H1 (cell line): Measurements from ENCODE around the gene SPOCK2. TPM values are rescaled to one million over a fixed set of nuclear protein-coding genes. Genes with fewer than 3 reads are reported as not detected.

ENCODE experiments used
- NANOG ChIP-seq: IDR thresholded peaks from 2 replicates; pipeline ENCODE4 v1.6.1; 2011; ENCODE audit warnings: low read length, low read depth, mild to moderate bottlenecking, inconsistent platforms; ENCODE audit not compliant: insufficient read depth, poor library complexity, severe bottlenecking
- SAP30 ChIP-seq: fragments of 300-600 bp; sonication (generic); IDR thresholded peaks from 2 replicates; pipeline ENCODE4 v1.7.1; 2012; ENCODE audit warnings: low read length, moderate library complexity, mild to moderate bottlenecking, inconsistent platforms; ENCODE audit not compliant: insufficient read depth, insufficient replicate concordance
- TCF12 ChIP-seq: IDR thresholded peaks from 2 replicates; pipeline ENCODE4 v1.6.1; 2011; ENCODE audit warnings: low read depth, mild to moderate bottlenecking, low read length
- polyA plus RNA-seq, 7 experiments: library from polyadenylated mRNA; depleted of rRNA in 3 of 7; stranded (reverse) in 5 of 7; unstranded in 2 of 7; fragments of >200 nt in 5 of 7; fragments of 200-250 nt in 2 of 7; gene quantifications; 1 replicate in 5 of 7; 2 replicates in 1 of 7; 4 replicates in 1 of 7; pipeline versions ENCODE4 v1.2.1 to v1.2.3, GENCODE V29; 2011 to 2013; ENCODE audit warnings: missing spikeins in 2 of 7, mixed read lengths in 2 of 7
- total RNA-seq: library from RNA; stranded (reverse); fragmentation: NEBNext Ultra II Directional; extraction: Animal tissue kit (Norgen Biotek cat#: 25700); gene quantifications from 2 replicates; pipeline ENCODE4 v1.2.1, GENCODE V29; 2021
- TF ChIP-seq, protein P1 (sequence below): IDR thresholded peaks from 2 replicates; pipeline ENCODE4 v1.6.1; 2011; ENCODE audit warnings: low read length, improper control_type of control experiment

SPOCK2 gene
- total and polyA plus RNA-seq, 2 of the 8 experiments (the other 6 are each of a cell fraction or from before 2014, with no cell fraction given): 1.5 to 1.9 TPM

DNA sequence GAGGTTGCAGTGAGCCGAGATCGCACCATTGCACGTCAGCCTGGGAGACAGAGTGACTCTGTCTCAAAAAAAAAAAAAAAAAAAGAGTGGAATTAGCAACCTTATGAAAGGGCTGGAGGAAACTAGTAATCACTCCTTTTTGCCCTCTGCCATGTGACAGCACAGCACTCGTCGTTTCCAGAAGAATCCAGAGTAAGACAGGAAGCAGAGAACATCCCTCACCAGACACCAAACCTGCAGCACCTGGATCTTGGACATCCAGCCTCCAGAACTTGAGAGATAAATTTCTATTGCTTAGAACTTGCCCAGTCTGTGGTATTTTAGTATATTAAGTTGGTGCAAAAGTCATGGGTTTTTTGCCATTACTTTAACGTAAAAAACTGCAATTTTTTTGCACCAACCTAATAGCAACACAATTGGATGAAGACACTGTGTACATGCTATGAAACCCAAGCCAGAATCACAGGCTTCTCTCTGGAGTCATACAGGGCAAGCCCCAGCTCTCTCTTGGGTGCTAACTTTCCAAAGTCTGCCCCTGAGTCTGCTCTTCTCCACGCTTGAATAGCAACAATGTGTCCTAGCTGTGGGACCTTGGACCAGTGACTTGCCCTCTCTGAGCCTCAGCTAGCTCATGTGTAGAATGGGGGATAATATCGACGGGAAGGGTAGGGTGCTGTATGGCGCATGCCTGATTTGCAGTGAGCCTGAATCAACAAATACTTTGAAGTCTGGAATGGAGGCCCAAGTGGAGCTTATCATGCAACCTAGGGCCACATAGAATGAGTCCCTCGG lies 69.1 kb downstream of the SPOCK2 start (continued):
- TF ChIP-seq, protein P1, sequence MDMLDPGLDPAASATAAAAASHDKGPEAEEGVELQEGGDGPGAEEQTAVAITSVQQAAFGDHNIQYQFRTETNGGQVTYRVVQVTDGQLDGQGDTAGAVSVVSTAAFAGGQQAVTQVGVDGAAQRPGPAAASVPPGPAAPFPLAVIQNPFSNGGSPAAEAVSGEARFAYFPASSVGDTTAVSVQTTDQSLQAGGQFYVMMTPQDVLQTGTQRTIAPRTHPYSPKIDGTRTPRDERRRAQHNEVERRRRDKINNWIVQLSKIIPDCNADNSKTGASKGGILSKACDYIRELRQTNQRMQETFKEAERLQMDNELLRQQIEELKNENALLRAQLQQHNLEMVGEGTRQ: no peak
- TF ChIP-seq SAP30 (no peak), TCF12 (no peak), NANOG (no peak)
